SIG-M5 treated with dmso at 0.1 percent for 504 hours (cell line): ENCODE measurements around the gene CAMKK1.

Source experiments
- DNase-seq: peaks from one replicate; lab custom pipeline; 2025; ENCODE audit not compliant: unreplicated experiment; lab: John Stamatoyannopoulos, UW

The CAMKK1 gene

GRCh38 chr17:3893003-3893719 is at the start of gene CAMKK1:
TSS of gene CAMKK1 (minus strand) at chr17:3893053. CDS start at chr17:3885687, 7,366 bp downstream.
- DNase-seq, result peak; percentile 73

- DNase-seq, result no peak
Measured at GRCh38 chr17:3940965-3941698, 48.3 kb upstream of the CAMKK1 start.

GRCh38 chr17:3937359-3937758 is 44.5 kb upstream of the CAMKK1 start:
- DNase-seq, result no peak

- DNase-seq, result no peak
Measured at GRCh38 chr17:3935825-3936355, 43.0 kb upstream of the CAMKK1 start.

DNA sequence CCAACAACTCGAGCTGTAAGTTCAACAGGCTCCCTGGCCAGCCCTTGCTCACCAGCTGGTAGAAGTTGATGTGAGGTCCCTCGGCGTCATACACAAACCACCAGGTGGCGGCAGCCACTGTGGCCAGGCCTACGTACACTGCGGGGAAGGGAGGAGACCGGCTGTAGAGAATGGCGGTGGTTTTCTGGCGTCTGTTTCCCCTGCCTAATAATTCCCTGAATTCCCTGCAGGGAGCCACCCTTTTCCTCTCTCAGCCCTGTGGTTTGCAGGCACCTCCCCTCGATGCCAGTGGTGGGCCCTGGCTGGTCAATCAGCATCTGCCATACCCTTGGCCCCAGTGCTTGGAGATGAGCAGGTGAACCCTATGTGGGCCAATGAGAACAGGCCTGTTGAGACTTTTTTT is 42.3 kb upstream of the CAMKK1 start:
- no peak for DNase-seq

GRCh38 chr17:3929764-3930163 is 36.9 kb upstream of the CAMKK1 start:
- no peak for DNase-seq

GRCh38 chr17:3929181-3929580 is 36.3 kb upstream of the CAMKK1 start:
- DNase-seq, result no peak

GRCh38 chr17:3928406-3928805 is 35.6 kb upstream of the CAMKK1 start:
- DNase-seq, result no peak

DNA sequence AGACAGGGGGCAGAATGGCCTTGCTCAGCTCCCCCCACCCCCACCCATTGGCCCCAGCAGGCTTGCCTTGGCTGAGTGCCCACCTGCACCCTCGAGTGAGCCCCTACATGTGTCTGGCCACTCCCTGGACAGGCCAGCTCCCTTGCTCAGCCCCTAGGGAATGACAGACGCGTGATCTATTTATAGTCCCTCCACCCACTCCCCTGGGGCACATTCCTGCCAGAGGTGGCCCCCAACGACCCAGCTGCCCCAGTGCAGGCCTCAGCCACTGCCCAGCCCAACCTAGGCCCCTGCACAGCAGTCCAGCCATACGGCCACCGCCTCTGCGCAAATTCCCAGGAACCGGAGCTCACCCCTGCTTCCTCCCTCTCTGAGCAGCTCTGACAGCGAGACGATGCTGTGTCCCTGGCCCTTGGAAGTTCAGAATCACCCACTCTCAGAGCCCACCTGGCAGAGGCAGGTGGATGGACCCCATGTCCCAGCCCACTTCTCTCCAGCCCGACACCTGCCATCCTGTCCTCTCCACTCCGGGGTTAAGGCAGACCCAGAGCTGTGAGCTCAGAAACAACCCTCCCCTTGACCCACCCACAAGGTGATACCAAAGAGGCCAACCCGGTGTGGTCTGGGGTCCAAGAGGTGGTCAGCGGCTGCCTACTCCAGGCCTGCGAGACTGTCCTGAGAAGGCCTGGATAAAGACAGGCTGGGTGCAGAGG is 34.9 kb upstream of the CAMKK1 start:
- DNase-seq, result no peak

- no peak for DNase-seq
Measured at GRCh38 chr17:3926860-3927627, 34.2 kb upstream of the CAMKK1 start.

DNA sequence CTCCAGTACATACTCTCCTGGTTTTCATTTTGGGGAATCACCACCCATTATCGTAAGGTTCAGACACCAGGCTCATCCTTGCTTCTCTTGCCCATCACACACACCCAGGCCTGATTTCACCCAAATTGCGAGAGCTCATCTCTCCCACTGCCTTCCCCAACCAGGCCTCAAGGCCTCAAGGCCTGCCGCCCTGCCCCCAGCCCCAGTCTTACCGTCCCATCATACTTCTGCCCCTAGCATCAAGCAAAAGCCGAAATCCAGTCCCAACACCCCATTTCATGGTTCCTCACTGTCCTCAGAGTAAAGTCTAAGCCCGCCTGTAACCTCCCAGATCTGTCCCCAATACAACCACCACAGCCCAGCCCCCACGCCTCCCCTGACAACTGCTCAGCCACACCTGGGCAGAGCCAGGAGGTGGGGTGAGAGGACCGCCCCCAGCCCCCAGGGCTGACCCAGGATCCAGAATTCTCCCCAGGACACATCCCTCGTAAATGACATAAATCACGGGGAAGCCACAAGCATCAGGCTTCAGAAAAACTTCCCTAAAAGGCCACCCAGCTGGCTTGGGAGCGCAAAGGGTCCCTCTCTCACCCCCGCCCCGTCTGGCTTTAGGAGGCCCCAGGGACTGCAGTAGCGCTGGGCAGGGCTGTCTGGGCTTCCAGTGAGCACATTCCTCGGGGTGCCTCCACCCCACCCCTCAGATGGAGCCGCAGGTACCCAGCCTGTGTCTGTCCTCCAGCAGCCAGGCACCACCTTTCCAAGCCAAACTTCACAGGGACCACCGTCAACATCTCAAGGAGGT is 33.0 kb upstream of the CAMKK1 start:
- no peak for DNase-seq

DNA sequence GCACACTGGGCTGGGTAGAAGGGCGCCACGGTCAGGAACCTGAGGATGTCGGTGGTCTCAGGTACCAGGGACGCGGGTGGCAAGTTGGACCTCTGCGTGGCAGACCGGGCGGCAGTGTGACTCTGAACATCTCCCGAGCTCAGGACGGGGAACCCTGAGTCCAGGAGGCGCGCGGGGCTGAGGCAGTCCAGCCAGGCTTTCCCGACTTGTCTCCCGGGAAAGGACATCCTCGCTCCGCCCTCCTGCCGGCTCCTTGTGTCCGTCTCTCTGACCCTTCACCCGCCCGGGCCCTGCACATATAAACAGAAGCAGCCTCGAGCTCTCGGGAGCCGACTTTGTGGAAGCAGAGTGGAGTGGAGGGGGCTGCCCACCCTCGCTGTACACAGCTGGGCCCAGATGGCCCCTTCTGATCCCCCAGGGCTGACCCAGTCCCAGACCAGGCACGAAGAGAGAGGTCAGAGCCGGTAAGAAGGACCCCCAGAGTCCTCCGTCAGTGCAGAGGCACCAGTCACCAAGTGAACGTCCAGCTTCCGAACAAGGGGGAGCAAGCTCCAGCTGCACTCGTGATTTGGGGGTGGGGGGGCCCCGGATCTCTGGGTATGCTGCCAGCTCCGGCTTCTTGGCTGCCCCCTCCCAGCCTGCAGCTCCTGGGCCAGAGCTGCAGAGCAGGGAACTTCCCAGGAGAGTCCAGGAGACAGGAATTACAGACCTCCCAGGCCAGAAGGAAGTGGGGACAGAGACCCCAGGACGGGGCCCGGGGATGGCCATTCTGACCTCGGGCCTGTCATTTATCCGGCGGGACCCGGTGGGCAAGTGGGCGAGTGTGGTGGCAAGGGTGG is 31.9 kb upstream of the CAMKK1 start:
- DNase-seq, result no peak

DNA sequence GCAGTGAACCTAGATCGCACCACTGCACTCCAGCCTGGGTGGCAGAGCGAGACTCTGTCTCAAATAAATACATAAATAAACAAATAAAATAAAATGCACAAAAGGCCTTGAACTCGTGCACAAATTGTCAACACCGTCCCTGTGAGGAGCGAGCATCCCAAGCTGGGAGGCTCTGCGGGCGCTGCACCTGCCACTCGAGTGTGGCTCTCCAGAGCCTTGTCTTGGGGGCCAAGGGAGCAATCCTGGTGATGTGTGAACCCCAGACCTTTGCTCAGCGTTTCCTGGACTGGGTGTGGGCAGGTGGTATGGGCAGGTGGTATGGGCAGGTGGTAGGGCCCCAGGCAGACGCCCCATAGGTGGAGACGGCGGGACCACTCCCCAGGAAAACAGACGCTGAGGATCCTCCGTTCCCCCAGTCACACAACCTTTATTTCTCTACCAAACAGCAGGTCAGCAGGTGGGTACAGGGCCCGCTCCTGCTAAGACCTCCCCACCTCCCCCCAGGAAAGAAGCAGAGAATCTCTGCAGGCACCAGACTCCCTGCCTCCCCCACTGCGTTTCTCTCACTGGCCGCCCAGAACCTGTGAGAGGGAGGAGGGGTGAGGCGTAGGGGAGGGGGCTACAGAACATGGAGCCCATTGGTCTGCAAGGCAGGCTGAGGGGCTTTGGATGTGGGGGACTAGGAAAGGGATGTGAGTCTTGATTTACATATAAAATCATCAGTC is 30.8 kb upstream of the CAMKK1 start:
- DNase-seq, result no peak

GRCh38 chr17:3922765-3923164 is 29.9 kb upstream of the CAMKK1 start:
- no peak for DNase-seq

- no peak for DNase-seq
Measured at GRCh38 chr17:3921502-3922319, 28.9 kb upstream of the CAMKK1 start.

DNA sequence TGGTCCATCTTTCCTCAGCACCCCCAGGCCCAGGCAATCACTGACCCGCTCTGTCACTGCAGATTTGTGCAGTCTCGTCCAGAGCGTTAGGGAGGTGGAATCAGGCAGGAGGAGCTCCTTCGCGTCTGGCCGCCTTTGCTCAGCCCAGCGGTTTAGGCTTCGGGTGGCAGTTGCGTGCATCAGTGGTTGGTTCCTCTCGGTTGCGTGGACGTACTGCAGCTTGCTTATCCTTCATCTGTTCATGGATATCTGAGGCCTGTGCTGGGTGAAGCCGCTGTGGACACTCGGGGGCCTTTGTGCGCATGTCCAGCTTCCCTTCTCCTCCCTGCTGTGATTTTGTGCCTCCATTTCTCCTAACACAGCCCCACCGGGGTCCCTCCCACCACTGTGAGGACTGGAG is 28.2 kb upstream of the CAMKK1 start:
- DNase-seq, result no peak

GRCh38 chr17:3919123-3919624 is 26.3 kb upstream of the CAMKK1 start:
- DNase-seq, result no peak
